PC-9 (cell line): ENCODE measurements around the gene MATK. TPM values are rescaled to one million over a fixed set of nuclear protein-coding genes. Genes with fewer than 3 reads are reported as not detected.

Experiments
- BruUV-seq: library from RNA; stranded (reverse); fragments of 400-500 nt; replicated peaks from 2 replicates; lab custom pipeline; 2021; lab: Mats Ljungman, UMichigan
- CTCF ChIA-PET: fragments of 300-600 bp; sonication (Branson Sonifier 250); formaldehyde crosslinking; loops from one replicate; lab custom pipeline; 2022; ENCODE audit warnings: antibody characterized with exemption; lab: Charles Lee
- POLR2A ChIA-PET: fragments of 300-600 bp; sonication (Branson Sonifier 250); formaldehyde crosslinking; loops from one replicate; lab custom pipeline; 2022; ENCODE audit warnings: antibody characterized with exemption; ENCODE audit not compliant: unreplicated experiment; lab: Charles Lee
- DNase-seq, 2 experiments: peaks; one replicate each; pipeline versions ENCODE4 v3.0.0 to v3.0.0-alpha.2; 2015 to 2022; ENCODE audit warnings: mixed read lengths in 1 of 2
- H2AFZ ChIP-seq: fragments of 200-600 bp; sonication (generic); 2 replicates; pipeline ENCODE4 v1.8.1; 2017; ENCODE audit warnings: antibody characterized with exemption
- H3F3A ChIP-seq: fragments of 200-600 bp; sonication (generic); 2 replicates; pipeline ENCODE4 v1.8.1; 2017; ENCODE audit warnings: antibody characterized with exemption, mild to moderate bottlenecking, low read depth; ENCODE audit not compliant: insufficient read depth
- H3K27ac ChIP-seq: fragments of 200-600 bp; sonication (generic); 2 replicates; pipeline ENCODE4 v1.6.1; 2016; ENCODE audit warnings: mixed run types
- H3K27me3 ChIP-seq: fragments of 200-600 bp; sonication (generic); 2 replicates; pipeline ENCODE4 v1.6.1; 2016; ENCODE audit warnings: low read depth, mixed run types; ENCODE audit not compliant: insufficient read depth
- H3K36me3 ChIP-seq: fragments of 200-600 bp; sonication (generic); 2 replicates; pipeline ENCODE4 v1.6.1; 2016; ENCODE audit warnings: low read depth, mixed run types
- H3K4me1 ChIP-seq: fragments of 200-600 bp; sonication (generic); replicated peaks from 2 replicates; pipeline ENCODE4 v1.6.1; 2016; ENCODE audit warnings: mixed run types; ENCODE audit not compliant: insufficient read depth
- H3K4me2 ChIP-seq: fragments of 200-600 bp; sonication (generic); 2 replicates; pipeline ENCODE4 v1.6.1; 2017; ENCODE audit warnings: mixed run types
- H3K4me3 ChIP-seq: fragments of 200-600 bp; sonication (generic); 2 replicates; pipeline ENCODE4 v1.6.1; 2016; ENCODE audit warnings: mixed run types
- H3K79me2 ChIP-seq: fragments of 200-600 bp; sonication (generic); 2 replicates; pipeline ENCODE4 v1.6.1; 2017; ENCODE audit warnings: low read depth, mixed run types
- H3K9me2 ChIP-seq: fragments of 200-600 bp; sonication (generic); 2 replicates; pipeline ENCODE4 v1.8.1; 2017; ENCODE audit warnings: mild to moderate bottlenecking; ENCODE audit not compliant: insufficient read depth
- H3K9me3 ChIP-seq: fragments of 200-600 bp; sonication (generic); 2 replicates; pipeline ENCODE4 v1.8.1; 2016; ENCODE audit warnings: low read depth; ENCODE audit not compliant: insufficient read depth
- H4K20me1 ChIP-seq: fragments of 200-600 bp; sonication (generic); 2 replicates; pipeline ENCODE4 v1.8.1; 2017; ENCODE audit not compliant: insufficient read depth
- CTCF ChIP-seq: fragments of 200-600 bp; sonication (generic); conservative IDR thresholded peaks from 2 replicates; pipeline ENCODE4 v1.6.1; 2017; ENCODE audit warnings: mixed run types, antibody characterized with exemption, mild to moderate bottlenecking, moderate library complexity
- EZH2 ChIP-seq: fragments of 200-600 bp; sonication (generic); IDR thresholded peaks from 2 replicates; pipeline ENCODE4 v1.8.0; 2017; ENCODE audit warnings: antibody characterized with exemption, low read depth
- intact Hi-C: fragments of 100-400 bp; cut with micrococcal nuclease; formaldehyde crosslinking; loops from one replicate; pipeline ENCODE4 v1.10.0; 2022; ENCODE audit not compliant: unreplicated experiment
- total RNA-seq: library from RNA; stranded (reverse); gene quantifications from 2 replicates; pipeline ENCODE4 v1.2.3, GENCODE V29; 2021

The MATK gene
- total RNA-seq, 1 experiment from 2014 or later: not detected

DNA sequence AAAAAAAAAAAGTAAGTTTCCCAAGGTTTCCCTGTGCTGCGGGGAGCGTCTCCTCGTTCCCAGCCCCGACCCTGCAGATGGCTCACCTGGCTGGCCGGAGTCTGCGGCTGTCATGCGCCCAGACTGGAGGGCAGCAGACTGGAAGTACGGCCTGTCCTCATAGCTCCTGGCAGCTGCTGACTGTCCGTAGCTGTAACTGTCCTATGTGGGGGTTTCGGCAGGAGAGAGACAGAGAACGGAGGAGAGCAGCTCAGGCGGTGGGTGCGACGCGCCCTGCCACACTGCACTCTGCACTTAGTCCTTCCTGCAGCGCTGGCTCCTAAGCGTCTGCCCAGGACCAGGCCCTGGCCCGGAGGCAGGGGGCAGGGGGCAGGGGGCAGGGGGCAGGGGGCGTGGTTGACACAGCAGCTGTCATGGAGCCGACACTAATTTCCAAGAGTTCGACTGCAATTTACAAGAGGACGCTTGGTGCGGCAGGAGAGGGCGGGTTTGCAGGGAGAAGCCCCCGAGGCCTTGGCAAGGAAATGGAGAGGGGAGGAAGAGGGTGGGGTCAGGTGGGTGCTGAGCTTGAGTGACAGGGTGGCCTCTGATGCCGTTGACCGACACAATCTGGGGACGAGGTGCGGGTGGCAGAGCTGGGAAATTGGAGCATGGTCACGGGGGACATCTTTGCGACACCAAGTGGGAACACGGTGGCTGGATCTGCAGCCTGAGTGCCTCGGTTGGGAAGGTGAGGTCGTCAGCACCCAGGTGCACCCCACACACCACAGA, 47.6 kb upstream of the MATK start:
- H3K27me3 ChIP-seq: no peaks in the 10 kb centered on the region
- ChIA-PET CTCF (no interaction called here), POLR2A (no interaction called here)
- H3K36me3 ChIP-seq: no peaks in the 10 kb centered on the region
- TF ChIP-seq EZH2: no peak
- TF ChIP-seq CTCF: no peak
- H3K4me3 ChIP-seq: no peak overlapping the region
- no TSS peak for BruUV-seq
- peaks cover 5% of the 10 kb centered on the region; the same call in 1 of the 2 replicates for H3F3A ChIP-seq
- DNase-seq: no peak
- no peaks in the 10 kb centered on the region for H3K9me3 ChIP-seq
- no peaks in the 10 kb centered on the region for H4K20me1 ChIP-seq
- intact Hi-C loops: no loop called here
- no peak overlapping the region for H3K4me2 ChIP-seq
- H3K4me1 ChIP-seq: peaks cover under 1% of the 10 kb centered on the region; the same call in 1 of the 2 replicates
- H3K79me2 ChIP-seq: no peaks in the 10 kb centered on the region
- H3K9me2 ChIP-seq: no peaks in the 10 kb centered on the region
- H2AFZ ChIP-seq: no peak overlapping the region
- no peak overlapping the region for H3K27ac ChIP-seq

- no peaks in the 10 kb centered on the region for H3K36me3 ChIP-seq
- H3K27me3 ChIP-seq: no peaks in the 10 kb centered on the region
- no peaks in the 10 kb centered on the region for H3K9me2 ChIP-seq
- no peak for TF ChIP-seq CTCF
- no peak for TF ChIP-seq EZH2
- H3K79me2 ChIP-seq: no peaks in the 10 kb centered on the region
- POLR2A ChIA-PET: no interaction called here
- H2AFZ ChIP-seq: no peak overlapping the region
- intact Hi-C loops: no loop called here
- peaks cover 7% of the 10 kb centered on the region; the same call in 1 of the 2 replicates for H3F3A ChIP-seq
- H4K20me1 ChIP-seq: no peaks in the 10 kb centered on the region
- no peaks in the 10 kb centered on the region for H3K9me3 ChIP-seq
- CTCF ChIA-PET: no interaction called here
- H3K4me2 ChIP-seq: no peak overlapping the region
- peaks cover 8% of the 10 kb centered on the region for H3K4me1 ChIP-seq
- BruUV-seq: no TSS peak
- DNase-seq: no peak
- H3K27ac ChIP-seq: no peak overlapping the region
- H3K4me3 ChIP-seq: no peak overlapping the region
These were observed 45.8 kb upstream of the MATK start for GRCh38 chr19:3832001-3832400.

- H3K4me1 ChIP-seq: peaks cover 8% of the 10 kb centered on the region
- POLR2A ChIA-PET: no interaction called here
- no TSS peak for BruUV-seq
- H3K4me3 ChIP-seq: no peak overlapping the region
- no peaks in the 10 kb centered on the region for H3K9me2 ChIP-seq
- TF ChIP-seq CTCF: no peak
- TF ChIP-seq EZH2: no peak
- intact Hi-C loops: no loop called here
- peaks cover 4% of the 10 kb centered on the region; the same call in 1 of the 2 replicates for H3F3A ChIP-seq
- no peak overlapping the region for H3K27ac ChIP-seq
- CTCF ChIA-PET: no interaction called here
- no peaks in the 10 kb centered on the region for H3K27me3 ChIP-seq
- H3K9me3 ChIP-seq: no peaks in the 10 kb centered on the region
- H3K79me2 ChIP-seq: no peaks in the 10 kb centered on the region
- H3K4me2 ChIP-seq: no peak overlapping the region
- H4K20me1 ChIP-seq: no peaks in the 10 kb centered on the region
- H3K36me3 ChIP-seq: no peaks in the 10 kb centered on the region
- H2AFZ ChIP-seq: no peak overlapping the region
- no peak for DNase-seq
These were observed 45.4 kb upstream of the MATK start for GRCh38 chr19:3831601-3832000.
